Hepatocyte (in vitro differentiated cells): ENCODE data around the gene SLC41A3. TPM values are rescaled to one million over a fixed set of nuclear protein-coding genes. Genes with fewer than 3 reads are reported as not detected.

Source experiments
- DNase-seq: peaks from one replicate; pipeline ENCODE4 v3.0.0-alpha.2; 2016; ENCODE audit warnings: low spot score
- H2AFZ ChIP-seq: fragments of 200-600 bp; sonication (generic); 2 replicates; pipeline ENCODE4 v1.6.0; 2016; ENCODE audit warnings: antibody characterized with exemption, mild to moderate bottlenecking
- H3K27ac ChIP-seq: fragments of 200-600 bp; sonication (generic); 2 replicates; pipeline ENCODE4 v1.5.1; 2016; ENCODE audit warnings: mild to moderate bottlenecking
- H3K27me3 ChIP-seq: fragments of 200-600 bp; sonication (generic); 2 replicates; pipeline ENCODE4 v1.6.1; 2016
- H3K36me3 ChIP-seq: fragments of 200-600 bp; sonication (generic); replicated peaks from 2 replicates; pipeline ENCODE4 v1.5.1; 2016; ENCODE audit warnings: low read depth; ENCODE audit not compliant: insufficient read depth
- H3K4me1 ChIP-seq: fragments of 200-600 bp; sonication (generic); 2 replicates; pipeline ENCODE4 v1.5.1; 2016; ENCODE audit warnings: mild to moderate bottlenecking, moderate library complexity; ENCODE audit not compliant: insufficient read depth
- H3K4me2 ChIP-seq: fragments of 200-600 bp; sonication (generic); 2 replicates; pipeline ENCODE4 v1.6.0; 2016
- H3K4me3 ChIP-seq: fragments of 200-600 bp; sonication (generic); 2 replicates; pipeline ENCODE4 v1.5.1; 2016; ENCODE audit warnings: mild to moderate bottlenecking
- H3K79me2 ChIP-seq: fragments of 200-600 bp; sonication (generic); 2 replicates; pipeline ENCODE4 v1.6.0; 2017; ENCODE audit warnings: mild to moderate bottlenecking
- H3K9me2 ChIP-seq: fragments of 200-600 bp; sonication (generic); replicated peaks from 2 replicates; pipeline ENCODE4 v1.6.0; 2017; ENCODE audit warnings: mild to moderate bottlenecking; ENCODE audit not compliant: insufficient read depth
- H3K9me3 ChIP-seq: fragments of 200-600 bp; sonication (generic); 2 replicates; pipeline ENCODE4 v1.5.1; 2016; ENCODE audit warnings: low read depth, mild to moderate bottlenecking
- H4K20me1 ChIP-seq: fragments of 200-600 bp; sonication (generic); 2 replicates; pipeline ENCODE4 v1.6.0; 2016; ENCODE audit warnings: mild to moderate bottlenecking; ENCODE audit not compliant: insufficient read depth, poor library complexity, severe bottlenecking
- CTCF ChIP-seq: fragments of 200-600 bp; sonication (generic); IDR thresholded peaks from 2 replicates; pipeline ENCODE4 v1.5.1; 2016; ENCODE audit warnings: antibody characterized with exemption, mild to moderate bottlenecking; ENCODE audit not compliant: poor library complexity
- EZH2 ChIP-seq: fragments of 200-600 bp; sonication (generic); IDR thresholded peaks from 2 replicates; pipeline ENCODE4 v1.6.1; 2016; ENCODE audit warnings: antibody characterized with exemption, mild to moderate bottlenecking, borderline replicate concordance
- EZH2phosphoT487 ChIP-seq: fragments of 200-600 bp; sonication (generic); IDR thresholded peaks from one replicate; pipeline ENCODE4 v1.6.1; 2018; ENCODE audit warnings: antibody characterized with exemption, mild to moderate bottlenecking, low read depth, moderate library complexity; ENCODE audit not compliant: unreplicated experiment, severe bottlenecking
- WGBS: methylation state at CpG from one replicate; pipeline ENCODE4 v1.1.6; 2016; ENCODE audit warnings: low lambda C conversion rate; ENCODE audit errors: missing lambda C conversion rate; 5-methylcytosine and 5-hydroxymethylcytosine counted together
- polyA plus RNA-seq: library from polyadenylated mRNA; unstranded; fragments of >200 nt; fragmentation: Nextera tagmentation; extraction: Ambion mirVana; gene quantifications from 2 replicates; pipeline ENCODE4 v1.2.1, GENCODE V29; 2016
- total RNA-seq: library from RNA; depleted of rRNA; stranded (reverse); fragments of >200 nt; gene quantifications from 2 replicates; pipeline ENCODE4 v1.2.3, GENCODE V29; 2014

SLC41A3 gene
- total and polyA plus RNA-seq, 2 experiments from 2014 or later = 29.3 to 43.4 TPM

GRCh38 chr3:126087552-126088175 lies 3.7 kb upstream of the SLC41A3 start:
- Histone ChIP-seq H4K20me1 (no peaks in the 10 kb centered on the region), H2AFZ (no peak overlapping the region), H3K4me1 (peaks cover 6% of the 10 kb centered on the region), H3K4me3 (no peak overlapping the region), H3K27me3 (no peaks in the 10 kb centered on the region), H3K36me3 (no peaks in the 10 kb centered on the region), H3K9me3 (peaks cover 6% of the 10 kb centered on the region), H3K79me2 (peaks cover 2% of the 10 kb centered on the region), H3K9me2 (no peaks in the 10 kb centered on the region), H3K4me2 (no peak overlapping the region), H3K27ac (no peak overlapping the region)
- no peak for DNase-seq
- TF ChIP-seq EZH2 (no peak), EZH2phosphoT487 (no peak), CTCF (no peak)
- 38% methylated on average over 1 of the region's 1 CpG for WGBS

- peaks cover 2% of the 10 kb centered on the region for H3K79me2 ChIP-seq
- DNase-seq = no peak
- H3K27ac ChIP-seq = no peak overlapping the region
- H3K9me3 ChIP-seq = peaks cover 6% of the 10 kb centered on the region
- H3K4me1 ChIP-seq = peaks cover 6% of the 10 kb centered on the region
- H3K9me2 ChIP-seq = no peaks in the 10 kb centered on the region
- no peak overlapping the region for H3K4me3 ChIP-seq
- TF ChIP-seq EZH2phosphoT487 (no peak), EZH2 (no peak), CTCF (no peak)
- H3K27me3 ChIP-seq = no peaks in the 10 kb centered on the region
- WGBS = 79% methylated on average over 2 of the region's 2 CpGs
- no peaks in the 10 kb centered on the region for H4K20me1 ChIP-seq
- H3K4me2 ChIP-seq = no peak overlapping the region
- no peak overlapping the region for H2AFZ ChIP-seq
- no peaks in the 10 kb centered on the region for H3K36me3 ChIP-seq
Measured at GRCh38 chr3:126085841-126086240, 1.9 kb upstream of the SLC41A3 start.

GRCh38 chr3:126085276-126085675 lies 1.4 kb upstream of the SLC41A3 start:
- H2AFZ ChIP-seq = peak overlapping the region; percentile 83
- peak overlapping the region; percentile 89 for H3K27ac ChIP-seq
- H3K4me3 ChIP-seq = no peak overlapping the region
- peaks cover 2% of the 10 kb centered on the region for H3K79me2 ChIP-seq
- TF ChIP-seq CTCF (no peak), EZH2 (no peak), EZH2phosphoT487 (no peak)
- peak overlapping the region; percentile 88 for H3K4me2 ChIP-seq
- no peaks in the 10 kb centered on the region for H4K20me1 ChIP-seq
- H3K4me1 ChIP-seq = peaks cover 6% of the 10 kb centered on the region
- WGBS = 95% methylated on average over 7 of the region's 7 CpGs
- DNase-seq = no peak
- peaks cover 6% of the 10 kb centered on the region for H3K9me3 ChIP-seq
- H3K9me2 ChIP-seq = no peaks in the 10 kb centered on the region
- H3K36me3 ChIP-seq = no peaks in the 10 kb centered on the region
- no peaks in the 10 kb centered on the region for H3K27me3 ChIP-seq
